ENCODE results near the gene ABCG1.

ABCG1 gene

DNA sequence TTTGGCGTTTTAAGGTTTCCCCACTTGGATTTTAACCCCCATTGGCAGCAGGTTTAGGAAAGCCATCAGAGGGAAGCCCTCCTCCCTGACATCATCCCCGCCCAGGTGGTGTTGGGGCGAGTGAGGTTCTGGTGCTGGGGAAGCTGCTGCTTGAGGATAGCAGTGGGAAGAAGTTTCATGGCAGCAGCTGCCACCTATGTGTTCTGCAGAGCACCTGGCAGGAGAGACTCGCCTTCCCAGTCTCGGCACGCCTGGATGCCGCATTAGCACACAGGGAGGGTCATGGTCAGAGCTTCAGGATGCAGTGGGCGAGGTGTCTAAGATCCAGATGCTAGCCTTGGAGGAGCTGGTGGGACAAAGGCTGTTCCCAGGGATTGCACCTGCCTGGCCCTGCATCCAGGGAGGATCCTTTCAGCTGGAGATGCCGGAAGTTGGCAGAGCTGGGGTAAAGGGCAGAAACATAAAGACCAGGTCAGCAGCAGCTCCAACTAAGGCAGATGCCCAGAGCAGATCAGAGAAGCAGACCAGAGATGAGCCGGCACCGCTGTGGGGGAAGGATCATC is 33.9 kb downstream of the ABCG1 start:
- no peak for DNase-seq

DNA sequence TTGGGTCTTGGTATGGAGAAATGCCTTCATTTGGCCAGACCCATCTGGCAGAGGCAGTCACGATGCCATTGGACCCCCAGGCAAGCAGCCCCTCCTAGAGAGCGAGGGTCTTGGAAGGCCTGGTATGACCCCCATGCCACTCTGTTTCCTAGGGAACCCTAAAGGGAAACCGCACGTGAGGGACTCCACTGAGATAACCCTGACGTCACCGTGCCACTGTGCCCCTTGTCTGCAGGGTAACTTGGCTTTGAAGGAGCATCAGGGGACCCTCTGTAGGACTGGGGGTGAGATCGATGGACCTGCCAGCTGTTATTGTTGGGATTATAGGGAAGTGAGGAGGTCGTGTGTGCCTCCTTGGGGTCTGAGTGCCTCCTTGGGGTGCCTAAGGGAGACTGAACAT is 34.5 kb downstream of the ABCG1 start:
- no peak for DNase-seq

DNA sequence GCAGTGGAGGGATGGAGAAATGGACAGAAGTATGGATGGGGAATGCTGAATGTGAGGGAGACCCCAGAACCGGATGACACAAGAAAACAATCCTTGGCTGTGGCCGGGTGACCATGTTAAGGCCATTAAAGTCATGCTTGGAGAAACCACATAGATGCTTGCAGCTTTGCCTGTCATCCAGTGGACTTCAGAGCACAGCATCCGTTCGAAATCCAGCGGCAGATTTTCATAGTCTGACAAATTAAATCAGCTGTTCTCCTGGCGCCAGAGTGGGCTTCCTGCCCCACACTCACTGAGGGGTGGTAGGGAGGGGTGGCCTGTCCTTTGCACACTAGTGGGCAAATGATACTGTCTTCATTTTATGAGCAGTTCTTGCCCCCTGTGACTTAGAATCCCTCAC is 35.1 kb downstream of the ABCG1 start:
- no peak for DNase-seq

DNA sequence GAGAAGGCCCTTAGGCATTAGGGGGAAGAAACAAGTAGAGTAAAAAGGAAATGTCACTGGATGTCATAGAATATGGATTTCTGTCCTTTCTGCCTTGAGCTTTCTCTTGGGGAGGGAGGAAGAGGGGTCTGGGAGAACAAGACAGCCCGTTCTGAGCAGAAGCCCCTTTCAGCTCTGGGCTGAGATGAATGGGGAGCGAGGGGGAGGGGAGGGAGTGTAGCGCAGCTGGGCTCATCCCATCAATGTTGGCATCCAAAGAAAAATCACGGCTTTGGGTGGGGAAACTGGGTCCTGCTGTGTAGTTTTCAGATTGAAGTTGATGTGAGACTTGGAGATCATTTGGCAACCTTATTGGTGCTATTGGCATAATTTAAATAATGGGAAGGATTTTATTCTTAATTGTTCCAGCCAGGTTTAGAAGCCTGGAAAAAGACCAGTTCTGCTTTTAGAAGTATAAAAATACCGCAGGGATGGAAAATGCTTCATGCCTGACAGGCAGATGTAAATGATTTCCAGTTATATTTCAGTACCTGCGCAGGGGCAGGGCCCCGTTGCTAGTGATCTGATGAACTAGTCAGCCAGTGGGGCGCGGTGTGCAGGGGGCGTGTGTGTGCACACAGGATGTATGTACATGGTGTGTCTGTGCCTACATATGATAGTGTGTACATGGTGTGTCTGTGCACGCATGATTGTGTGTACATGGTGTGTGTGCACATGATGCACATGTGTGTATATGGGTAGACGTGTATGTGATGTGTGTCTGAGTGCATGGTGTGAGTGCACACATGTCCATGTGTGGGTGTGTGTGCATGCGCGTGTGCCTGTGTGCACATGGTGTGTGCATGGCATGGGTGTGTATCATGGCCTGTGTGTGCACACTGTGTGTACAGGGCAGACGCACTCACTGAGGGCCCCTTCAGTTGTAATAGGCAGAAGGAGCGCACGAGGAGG is 36.0 kb downstream of the ABCG1 start:
- no peak for DNase-seq

DNA sequence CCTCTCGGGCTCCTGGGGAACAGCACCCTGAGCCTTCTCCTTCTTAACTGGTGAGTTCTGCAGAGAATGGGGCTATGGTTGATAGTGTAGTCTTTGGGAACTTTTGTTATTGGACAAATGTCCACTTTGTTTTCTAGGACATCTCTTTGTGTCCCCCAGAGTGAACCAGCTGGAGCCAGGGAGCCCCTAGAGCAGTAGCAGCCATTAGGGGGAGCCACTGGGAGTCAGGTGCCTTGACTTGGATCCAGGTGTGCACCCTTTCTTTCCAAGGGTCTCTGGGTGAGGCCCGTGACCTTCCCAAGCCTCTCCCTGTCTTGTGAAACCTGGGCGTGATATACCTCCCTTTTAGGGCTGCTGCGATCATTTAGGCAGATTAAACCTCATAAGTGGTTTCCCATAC is 36.9 kb downstream of the ABCG1 start:
- DNase-seq, result no peak

DNA sequence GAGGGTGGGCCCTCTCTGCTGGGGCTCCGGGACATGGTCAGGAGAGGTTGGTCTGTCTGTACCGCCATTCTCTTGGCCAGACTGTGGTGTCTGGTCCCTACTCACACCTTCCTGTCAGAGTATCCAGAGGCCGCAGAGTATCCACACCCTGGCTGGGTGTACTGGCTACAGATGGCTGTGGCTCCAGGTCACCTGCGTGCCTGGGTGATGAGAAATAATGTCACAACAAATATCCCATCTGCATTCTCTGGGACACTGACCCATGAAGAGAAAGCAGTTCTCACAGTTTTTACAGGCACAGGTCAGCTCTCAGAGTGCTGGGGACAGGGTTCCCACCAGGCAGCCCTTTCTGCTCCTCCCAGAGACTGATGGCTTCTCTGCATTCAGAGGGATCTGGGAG is 37.4 kb downstream of the ABCG1 start:
- no peak for DNase-seq

DNA sequence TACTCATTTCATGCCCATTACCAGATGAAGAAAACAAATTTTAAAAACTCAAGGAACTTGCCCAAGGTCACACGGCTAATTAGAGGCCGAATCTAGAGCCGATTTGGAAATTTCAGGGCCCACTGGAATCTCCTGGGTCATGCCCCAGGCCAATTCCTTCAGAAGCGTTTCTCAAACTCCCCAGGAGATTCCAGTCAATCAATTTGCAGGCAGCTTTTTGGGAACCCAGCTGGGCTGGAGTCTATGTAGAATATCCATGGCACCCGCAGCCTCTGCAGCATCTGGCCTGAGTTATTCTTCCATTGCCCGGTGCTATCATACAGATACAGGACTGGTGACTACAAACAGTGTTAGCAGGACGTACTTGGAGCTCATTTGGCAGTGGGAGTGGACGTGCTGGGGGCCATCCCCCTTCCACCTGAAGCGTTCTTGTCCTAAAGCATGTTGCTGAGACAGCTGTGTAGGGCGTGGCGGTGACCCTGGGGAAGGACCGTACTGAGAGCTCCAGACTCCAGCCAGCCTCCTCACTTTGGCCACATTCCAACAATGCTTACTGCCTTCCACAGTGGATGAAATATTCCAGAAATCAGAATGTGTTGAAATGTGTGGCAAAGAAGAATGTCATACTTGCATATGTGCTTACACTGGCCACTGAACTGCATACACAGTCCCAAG is 38.3 kb downstream of the ABCG1 start:
- DNase-seq, result no peak

DNA sequence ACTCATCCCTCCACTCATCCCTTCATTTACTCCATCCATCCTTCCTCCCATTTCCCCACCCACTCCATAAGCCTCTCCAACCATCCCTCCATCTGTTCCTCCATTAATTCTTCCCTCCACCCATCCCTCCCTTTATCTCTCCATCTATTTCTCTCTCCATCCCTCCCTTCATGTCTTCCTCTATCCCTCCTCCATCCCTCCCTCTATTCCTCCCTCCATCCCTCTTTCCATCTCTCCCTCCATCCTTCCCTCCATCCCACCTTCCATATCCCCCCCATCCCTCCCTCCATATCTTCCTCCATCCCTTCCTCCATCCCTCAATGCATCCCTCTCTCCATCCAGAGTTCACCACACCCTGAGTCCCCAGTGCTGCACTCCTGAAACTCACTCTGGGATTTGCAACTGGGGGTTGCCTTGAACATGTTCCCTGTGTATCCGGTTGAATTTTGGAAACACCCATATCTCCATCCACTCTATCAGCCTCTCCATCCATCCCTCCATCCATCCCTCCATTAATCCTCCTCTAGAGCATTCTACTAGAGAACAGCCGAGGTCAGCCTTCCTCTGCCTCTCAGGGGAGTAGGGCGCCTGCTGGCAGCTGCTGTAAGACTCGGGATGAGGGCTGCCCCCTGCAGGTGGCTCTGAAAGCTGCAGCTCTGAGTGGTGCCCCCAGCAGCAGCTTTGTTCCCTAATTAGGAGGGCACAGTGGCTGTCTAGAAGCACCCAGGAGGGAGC is 39.4 kb downstream of the ABCG1 start:
- peak; percentile 76 to 85 for DNase-seq

DNA sequence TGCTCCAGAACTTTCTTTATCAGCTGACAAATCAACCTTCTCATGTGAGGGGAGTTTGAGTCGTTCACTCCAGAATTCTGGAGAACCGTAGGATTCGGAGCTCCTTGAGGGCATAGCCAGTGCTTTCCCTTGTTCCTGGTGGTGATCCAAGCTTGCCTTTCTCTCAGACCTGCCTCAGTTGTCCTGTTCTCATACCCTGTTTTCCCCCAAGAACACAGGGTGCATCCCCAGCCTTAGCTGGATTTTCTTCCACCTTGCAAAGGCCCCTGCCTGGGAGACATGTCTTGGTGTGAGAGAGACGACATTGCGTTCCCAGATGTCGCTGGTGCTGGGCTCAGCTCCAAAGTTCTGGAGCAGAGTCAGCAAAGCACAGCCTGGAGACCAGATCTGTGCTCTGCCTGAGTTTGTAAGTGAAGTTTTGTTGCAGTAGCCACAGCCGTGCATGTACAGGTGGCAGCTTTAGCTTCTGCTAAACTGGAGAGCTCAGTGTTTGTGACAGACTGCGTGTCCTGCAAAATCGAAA is 40.0 kb downstream of the ABCG1 start:
- DNase-seq, result no peak

DNA sequence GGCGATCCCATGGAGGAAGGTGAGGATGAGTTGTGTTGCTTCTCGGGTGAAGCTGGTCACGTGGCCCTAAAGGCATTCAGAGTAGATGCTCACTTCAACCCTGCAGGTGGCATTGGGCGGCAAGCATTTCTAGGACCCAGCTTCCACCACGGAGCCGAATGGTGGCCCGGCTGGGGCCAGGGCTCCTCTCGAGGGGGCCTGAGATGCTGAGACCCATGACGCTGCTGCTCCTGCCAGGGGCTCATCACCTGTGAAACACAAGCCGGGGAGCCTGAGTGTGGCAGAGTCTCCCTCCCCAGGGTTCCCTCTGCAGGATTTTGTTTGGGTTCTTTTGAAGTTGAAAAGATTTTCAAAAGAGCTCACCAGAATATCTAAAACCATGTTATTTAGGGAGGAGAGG is 41.2 kb downstream of the ABCG1 start:
- no peak for DNase-seq

DNA sequence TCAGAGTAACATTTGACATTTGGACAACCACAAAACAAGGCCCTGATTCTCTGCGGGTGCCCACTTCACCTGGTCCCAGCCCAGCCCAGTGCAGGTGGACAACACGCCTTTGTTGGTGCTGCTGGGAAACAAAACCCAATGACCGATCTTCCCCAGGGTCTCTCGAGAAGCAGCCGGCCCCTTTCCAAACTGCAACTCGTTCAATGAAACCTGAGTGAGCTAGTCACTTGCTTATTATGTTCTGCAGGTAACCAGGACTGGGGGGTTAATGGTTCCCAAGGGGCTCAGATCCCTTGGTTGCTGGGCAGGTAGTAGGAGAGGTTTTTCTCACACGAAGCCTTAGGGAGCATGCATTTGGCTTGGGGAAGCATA is 42.9 kb downstream of the ABCG1 start:
- no peak for DNase-seq

DNA sequence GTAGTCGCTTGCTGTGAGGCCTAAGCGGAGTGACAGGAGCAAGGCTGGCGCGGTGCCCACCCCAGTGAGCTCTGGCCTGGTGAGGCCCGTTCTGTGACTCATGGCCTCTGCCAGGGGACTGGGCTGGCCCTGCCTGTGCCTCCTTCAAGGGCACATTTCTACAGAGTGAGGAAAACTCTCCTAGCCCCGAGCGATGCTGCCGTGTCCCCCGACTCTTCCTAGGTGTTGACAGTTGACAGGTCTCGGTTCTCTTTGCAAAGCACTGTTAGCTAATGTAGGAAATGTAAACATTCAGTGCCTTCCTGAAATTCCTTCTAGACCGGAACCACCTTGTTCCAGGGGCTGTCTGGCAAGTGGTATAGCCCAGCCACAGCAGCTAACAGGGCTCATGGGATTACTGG is 43.9 kb downstream of the ABCG1 start:
- DNase-seq, result no peak

DNA sequence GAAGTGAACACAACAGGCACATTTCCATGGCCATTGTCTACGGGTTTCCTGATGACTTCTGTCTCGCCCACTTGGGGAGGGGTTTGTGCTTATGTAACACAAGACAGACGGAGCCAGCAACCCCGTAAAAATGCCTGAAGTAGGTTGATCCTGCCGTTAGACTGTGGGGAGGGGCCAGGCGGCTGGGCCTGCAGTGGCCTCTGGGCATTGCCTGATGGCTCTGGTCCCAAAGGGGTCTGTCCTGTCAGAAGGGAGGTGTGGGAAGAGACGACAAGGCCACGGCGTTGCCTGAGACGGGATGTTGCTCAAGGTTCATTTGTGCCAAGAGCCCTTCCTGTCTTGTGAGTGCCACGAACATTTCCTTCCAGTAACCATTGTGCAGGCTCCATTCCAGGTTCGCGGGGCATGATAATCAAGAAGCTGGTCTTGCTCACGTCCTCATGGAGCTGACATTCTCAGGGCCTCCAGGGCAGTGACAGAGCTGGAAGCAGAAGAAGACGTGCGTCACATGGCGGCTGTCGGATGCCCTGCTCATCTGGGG is 44.7 kb downstream of the ABCG1 start:
- DNase-seq, result no peak

DNA sequence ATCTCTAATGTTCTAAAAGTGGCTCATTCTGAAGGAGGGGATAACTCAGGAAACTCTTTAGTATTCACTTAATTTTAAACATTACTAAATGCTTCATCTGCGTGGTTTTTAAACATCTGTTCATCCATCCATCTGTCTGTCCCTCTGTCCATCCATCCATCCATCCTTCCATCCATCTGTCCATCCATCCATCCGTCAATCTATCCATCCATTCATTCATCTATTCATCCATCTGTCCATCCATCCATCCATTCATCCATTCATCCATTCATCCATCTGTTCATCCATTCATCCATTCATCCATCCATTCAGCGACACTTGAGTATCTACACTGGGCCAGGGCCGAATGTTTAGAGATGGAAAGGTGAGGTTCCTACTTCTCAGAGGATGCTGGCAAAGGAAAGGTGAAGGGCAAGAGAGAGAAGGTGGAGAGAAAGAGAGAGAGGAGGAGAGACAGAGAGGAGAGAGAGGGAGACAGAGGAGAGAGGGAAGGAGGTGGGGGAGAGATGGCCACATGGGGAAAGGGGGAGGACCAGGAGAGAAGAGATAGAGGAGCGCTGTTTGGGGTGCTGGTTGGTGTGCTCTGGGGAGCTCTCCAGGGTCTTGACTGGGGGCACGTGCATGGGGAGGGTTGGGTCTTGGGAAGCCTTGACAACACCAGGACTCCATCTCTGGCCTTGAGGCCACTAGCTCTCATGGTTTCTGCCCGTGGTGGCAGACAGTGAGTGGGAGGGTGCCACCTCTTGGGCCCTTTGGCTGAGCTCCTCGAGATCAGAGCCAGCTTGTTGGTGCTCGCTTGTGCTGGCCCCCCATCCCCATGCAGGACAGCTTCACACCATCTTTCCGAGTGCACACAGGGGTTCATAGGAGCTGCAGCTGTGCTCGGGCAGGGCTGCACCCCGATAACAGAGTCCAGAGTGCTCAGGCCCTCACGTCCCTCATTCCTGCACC is 45.6 kb downstream of the ABCG1 start:
- DNase-seq, result no peak

DNA sequence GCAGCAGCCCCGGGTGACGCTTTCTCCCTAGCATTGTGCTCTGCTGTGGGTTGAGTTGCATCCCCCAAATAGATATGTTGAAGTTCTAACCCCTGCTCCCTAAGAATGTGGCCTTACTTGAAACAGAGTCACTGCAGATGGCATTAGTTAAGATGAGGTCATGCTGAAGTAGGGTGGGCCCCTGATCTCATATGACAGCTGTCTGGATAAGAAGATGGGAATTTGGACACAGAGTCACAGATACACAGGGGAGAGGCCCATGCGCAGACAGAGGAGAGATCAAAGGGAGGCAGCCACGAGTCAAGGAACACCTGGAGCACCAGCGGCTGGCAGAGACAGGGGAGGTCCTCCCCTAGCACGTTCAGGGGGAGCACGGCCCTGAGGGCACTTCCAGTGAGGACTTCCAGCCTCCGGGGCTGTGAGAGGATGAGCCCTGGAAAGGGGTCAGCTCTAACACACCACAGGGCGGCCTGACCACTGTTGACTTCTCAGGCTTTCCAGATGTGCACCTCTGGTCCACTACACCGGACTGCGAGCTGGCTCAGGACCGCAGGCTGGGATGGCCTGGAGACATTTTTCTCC is 46.4 kb downstream of the ABCG1 start:
- DNase-seq, result no peak

DNA sequence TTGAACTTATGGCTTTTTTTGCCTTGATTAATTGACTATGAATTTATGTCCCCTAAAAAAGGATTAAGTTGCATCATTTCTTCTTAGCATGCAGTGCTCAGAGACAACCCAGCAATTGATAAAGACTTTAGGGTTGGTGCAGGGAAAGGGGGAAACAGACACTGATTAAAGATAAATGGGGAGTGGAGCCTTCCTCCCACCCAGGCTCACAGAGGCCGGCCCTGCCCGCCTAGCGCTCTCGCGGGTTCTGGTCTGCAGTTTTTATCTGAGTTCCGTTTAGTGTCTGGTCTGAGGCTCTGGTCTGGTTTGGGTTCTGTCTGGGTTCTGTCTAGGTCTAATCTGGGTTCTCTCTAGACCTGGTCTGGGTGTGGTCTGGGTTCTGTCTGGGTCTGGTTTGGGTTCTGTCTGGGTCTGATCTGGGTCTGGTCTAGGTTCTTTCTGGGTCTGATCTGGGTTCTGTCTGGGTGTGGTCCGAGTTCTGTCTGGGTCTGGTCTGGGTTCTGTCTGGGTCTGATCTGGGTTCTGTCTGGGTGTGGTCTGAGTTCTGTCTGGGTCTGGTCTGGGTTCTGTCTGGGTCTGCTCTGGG is 48.1 kb downstream of the ABCG1 start:
- DNase-seq, result no peak

DNA sequence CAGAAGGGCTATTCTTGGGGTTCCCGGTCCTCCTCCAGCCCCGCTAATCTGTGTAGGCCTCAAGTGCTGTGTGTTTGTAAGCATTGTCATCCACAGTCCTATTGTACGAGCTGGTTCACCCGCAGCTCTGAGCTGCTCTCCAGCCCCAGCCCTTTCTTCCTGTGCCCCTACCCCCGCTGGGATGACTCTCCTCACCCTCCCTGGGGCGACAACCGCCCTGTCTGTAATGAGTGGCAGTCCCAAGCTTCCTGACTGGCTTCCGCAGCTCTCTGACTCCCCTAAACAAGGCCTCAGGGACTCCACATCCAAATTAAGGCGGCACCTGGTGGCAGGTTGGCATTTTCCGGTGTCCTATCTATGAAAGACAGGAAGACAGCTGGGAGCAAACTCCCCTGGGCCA is 50.4 kb downstream of the ABCG1 start:
- no peak for DNase-seq

DNA sequence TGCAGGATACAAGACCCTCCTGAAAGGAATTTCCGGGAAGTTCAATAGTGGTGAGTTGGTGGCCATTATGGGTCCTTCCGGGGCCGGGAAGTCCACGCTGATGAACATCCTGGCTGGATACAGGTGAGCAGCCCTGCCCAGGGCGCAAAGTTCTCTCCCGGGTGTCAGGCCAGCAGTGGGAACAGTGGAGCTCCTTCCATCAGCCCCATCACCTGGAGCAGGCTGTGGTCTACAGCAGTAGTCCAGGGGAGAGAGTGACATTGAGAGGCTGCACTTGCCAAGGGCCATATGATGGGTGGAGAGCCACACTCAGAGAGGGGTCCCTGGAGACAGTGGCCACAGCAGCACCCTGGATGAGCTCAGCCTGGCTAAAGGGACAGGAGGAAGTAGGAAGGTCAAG is 52.1 kb downstream of the ABCG1 start:
- no peak for DNase-seq

DNA sequence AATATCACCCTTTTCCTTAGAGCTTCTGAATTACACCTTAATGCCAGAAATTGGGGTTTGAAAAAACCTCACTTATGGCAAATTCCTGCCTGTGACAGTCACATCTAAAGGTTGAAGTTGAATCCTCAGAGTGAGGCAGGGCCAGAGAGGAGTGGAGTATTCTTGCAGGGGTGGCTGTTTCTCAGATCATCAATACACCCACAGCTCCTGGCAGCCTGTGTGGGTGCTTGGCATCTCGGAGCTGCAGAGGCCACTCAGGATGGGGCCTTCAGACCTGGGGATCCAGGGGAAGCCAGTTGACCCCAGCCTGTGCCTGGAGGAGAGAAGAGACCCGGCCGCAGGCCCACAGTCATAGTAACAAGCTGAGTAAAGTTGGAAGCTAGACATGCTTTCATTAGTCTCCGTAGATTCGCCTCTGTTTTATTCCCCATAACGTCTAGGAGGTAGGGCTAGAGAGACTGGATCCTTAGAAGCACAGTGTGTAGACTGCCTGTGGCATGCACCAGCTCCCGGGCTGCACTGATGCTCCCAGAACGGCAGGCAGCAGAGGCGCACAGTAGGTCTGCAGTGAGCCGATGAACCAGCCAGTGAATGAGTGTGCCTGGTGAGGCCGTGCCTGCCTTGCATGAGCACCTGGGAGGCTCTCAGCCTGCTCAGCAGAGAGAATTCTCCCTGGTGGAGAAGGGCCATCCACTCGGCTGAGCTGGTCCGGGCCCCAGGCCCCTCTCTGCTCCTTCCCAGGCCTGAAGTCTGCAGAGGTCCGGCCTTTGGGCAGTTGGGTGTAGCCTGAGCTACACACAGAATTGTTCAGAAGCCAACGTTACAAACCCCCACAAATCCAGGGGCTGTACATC is 53.4 kb downstream of the ABCG1 start:
- DNase-seq, result no peak

Measured in activated CD4-positive, alpha-beta T cell treated with anti-CD3 and anti-CD28 coated beads for 4 hours (primary cell).